ENCODE data around the gene MN1. TPM values are rescaled to one million over a fixed set of nuclear protein-coding genes. Genes with fewer than 3 reads are reported as not detected.

Gene MN1
- total and polyA plus RNA-seq, 2 of the 4 experiments (the other 2 are of a cell fraction): 0.36 to 1.3 TPM

DNA sequence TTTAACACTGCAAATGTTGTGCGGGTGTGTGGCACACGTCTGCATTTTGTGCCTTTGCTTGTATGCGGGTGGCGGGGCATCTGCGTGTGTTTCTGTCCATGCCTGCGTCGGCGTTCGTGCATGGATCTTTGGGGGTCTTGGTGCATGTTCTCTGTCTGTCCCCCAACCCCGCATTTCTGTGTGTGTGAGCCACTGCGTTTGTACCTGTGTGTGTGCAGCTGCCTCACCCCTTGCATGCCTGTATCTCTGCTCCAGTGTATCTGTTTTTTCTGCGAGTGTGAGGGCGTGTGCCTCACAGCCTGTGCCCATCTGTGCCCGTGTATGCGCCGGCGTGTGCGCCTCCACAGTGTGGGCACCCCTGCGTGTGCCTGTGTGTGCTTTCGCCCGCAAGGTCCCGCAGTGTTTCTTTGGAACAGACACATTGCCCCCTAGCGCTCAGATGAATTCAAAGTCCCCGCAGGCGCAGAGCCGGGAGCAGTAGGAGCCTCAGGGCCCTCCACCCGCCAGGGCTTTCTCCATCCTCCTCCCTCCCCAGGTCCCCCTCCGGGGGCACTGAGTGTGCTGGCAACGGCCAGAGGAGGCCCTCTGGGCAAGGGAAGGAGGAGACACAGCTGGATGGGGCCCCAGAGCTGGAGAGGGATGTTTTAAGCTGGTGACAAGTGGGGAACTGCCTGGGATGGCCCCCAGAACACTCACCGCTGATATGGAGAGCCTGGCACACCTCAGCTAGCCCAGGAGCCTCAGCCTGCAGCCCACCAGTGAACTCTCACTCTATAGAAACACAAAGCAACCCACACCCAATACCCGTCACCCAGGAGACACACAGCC, 3.1 kb upstream of the MN1 start:
- no peak overlapping the region for H3K23ac ChIP-seq (ENCODE audit: low read depth, low read length)
- H3K9ac ChIP-seq (ENCODE audit: low read depth, low read length): no peak overlapping the region
- peak overlapping the region; percentile 20; the same call in 1 of the 2 replicates for H3K18ac ChIP-seq (ENCODE audit: low read depth, low read length)
- no TSS peak for BruUV-seq (replicated peaks)
- intact Hi-C loops (cut with micrococcal nuclease): loop anchor here (1.0 to 10.0 kb wide), 8 partner anchors 63 to 1048 kb away; no protein-coding TSS in a partner anchor
- H3K79me1 ChIP-seq (ENCODE audit: low read depth in 1 of 2, low read length in 2 of 2): no peaks in the 10 kb centered on the region; a peak in 2 of 4 replicates
- in situ Hi-C loops (cut with MboI; ENCODE audit: low sequenced_read_pairs): loop anchor here (10.0 kb wide), 1 partner anchor 400 kb away; no protein-coding TSS in a partner anchor
- dilution Hi-C loops (cut with HindIII; ENCODE audit: low sequenced_read_pairs, unreplicated experiment): no loop called here
- H2BK120ac ChIP-seq (ENCODE audit: low read depth, low read length): peak overlapping the region; percentile 75
- H2BK15ac ChIP-seq (ENCODE audit: low read depth, low read length): peak overlapping the region; percentile 60; the same call in 1 of the 3 replicates
- peak; percentile 56 for ATAC-seq (ENCODE audit: low read depth)
- H2BK5ac ChIP-seq (ENCODE audit: low read depth, low read length, poor library complexity, severe bottlenecking): no peak overlapping the region
- H4K20me1 ChIP-seq (ENCODE audit: insufficient read depth, low read length): no peaks in the 10 kb centered on the region; the same call in 1 of the 2 replicates
- no peaks in the 10 kb centered on the region for H3K9me1 ChIP-seq (ENCODE audit: insufficient read depth, low read length)
- no peak overlapping the region for H3K56ac ChIP-seq (ENCODE audit: extremely low read depth, insufficient read depth, low read length)
- peak overlapping the region; percentile 55 for H4K91ac ChIP-seq (ENCODE audit: insufficient read depth, low read depth, low read length)
- ChIA-PET CTCF (interaction anchor here (0.7 kb wide), 1 partner anchor 15 kb away, joined by 3 read pairs; no protein-coding TSS in a partner anchor), POLR2A (ENCODE audit: unreplicated experiment) (no interaction called here)
- no peaks in the 10 kb centered on the region; the same call in 1 of the 2 replicates for H3K36me3 ChIP-seq (ENCODE audit: control insufficient read depth, insufficient read depth, low read length)
- no peak overlapping the region for H3K4me3 ChIP-seq (ENCODE audit: insufficient read depth, low read depth, low read length)
- peak overlapping the region; percentile 86 for H3K4me2 ChIP-seq (ENCODE audit: low read depth, low read length)
- peak overlapping the region; percentile 55 for H2AK9ac ChIP-seq (replicated peaks; ENCODE audit: low read depth, low read length, poor library complexity)
- H3K27ac ChIP-seq (ENCODE audit: insufficient read depth, low read length): no peak overlapping the region
- peak; percentile 29; the same call in 1 of the 2 replicates for TF ChIP-seq BHLHE40 (IDR thresholded peaks at IDR 0.05; ENCODE audit: low read depth, low read length)
- peak; percentile 86 for TF ChIP-seq RAD21 (IDR thresholded peaks at IDR 0.05; ENCODE audit: low read length)
- no peak for TF ChIP-seq CHD1 (IDR thresholded peaks at IDR 0.05; ENCODE audit: low read depth, low read length)
- TF ChIP-seq SMC3 (IDR thresholded peaks at IDR 0.05; ENCODE audit: low read depth, low read length): peak; percentile 75
- TF ChIP-seq, protein P1, sequence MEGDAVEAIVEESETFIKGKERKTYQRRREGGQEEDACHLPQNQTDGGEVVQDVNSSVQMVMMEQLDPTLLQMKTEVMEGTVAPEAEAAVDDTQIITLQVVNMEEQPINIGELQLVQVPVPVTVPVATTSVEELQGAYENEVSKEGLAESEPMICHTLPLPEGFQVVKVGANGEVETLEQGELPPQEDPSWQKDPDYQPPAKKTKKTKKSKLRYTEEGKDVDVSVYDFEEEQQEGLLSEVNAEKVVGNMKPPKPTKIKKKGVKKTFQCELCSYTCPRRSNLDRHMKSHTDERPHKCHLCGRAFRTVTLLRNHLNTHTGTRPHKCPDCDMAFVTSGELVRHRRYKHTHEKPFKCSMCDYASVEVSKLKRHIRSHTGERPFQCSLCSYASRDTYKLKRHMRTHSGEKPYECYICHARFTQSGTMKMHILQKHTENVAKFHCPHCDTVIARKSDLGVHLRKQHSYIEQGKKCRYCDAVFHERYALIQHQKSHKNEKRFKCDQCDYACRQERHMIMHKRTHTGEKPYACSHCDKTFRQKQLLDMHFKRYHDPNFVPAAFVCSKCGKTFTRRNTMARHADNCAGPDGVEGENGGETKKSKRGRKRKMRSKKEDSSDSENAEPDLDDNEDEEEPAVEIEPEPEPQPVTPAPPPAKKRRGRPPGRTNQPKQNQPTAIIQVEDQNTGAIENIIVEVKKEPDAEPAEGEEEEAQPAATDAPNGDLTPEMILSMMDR (conservative IDR thresholded peaks at IDR 0.05; ENCODE audit: low read depth, low read length): peak; percentile 75
- peak overlapping the region; percentile 78 for H2AFZ ChIP-seq (replicated peaks; ENCODE audit: low read length, poor library complexity)
- H2BK20ac ChIP-seq (ENCODE audit: low read depth, low read length): peak overlapping the region; percentile 61; the same call in 1 of the 2 replicates
- DNase-seq: peak; percentile 64
- peak overlapping the region; percentile 71; the same call in 1 of the 2 replicates for H2AK5ac ChIP-seq (ENCODE audit: low read depth, low read length)
- no peaks in the 10 kb centered on the region for H3K9me3 ChIP-seq (ENCODE audit: control insufficient read depth, insufficient read depth, low read length)
- no peak overlapping the region for H3K14ac ChIP-seq (replicated peaks; ENCODE audit: low read depth, low read length)
- H3K4ac ChIP-seq (ENCODE audit: low read depth, low read length): peak overlapping the region; percentile 64
- no peaks in the 10 kb centered on the region; the same call in 1 of the 2 replicates for H3K27me3 ChIP-seq (ENCODE audit: control insufficient read depth, insufficient read depth, low read length)
- H3K4me1 ChIP-seq (ENCODE audit: control insufficient read depth, insufficient read depth, low read length): peaks cover 8% of the 10 kb centered on the region
- 17% methylated on average over 16 of the region's 31 CpGs; no CpG with 5 or more reads in 1 of the 2 experiments for WGBS, 2 experiments (ENCODE audit: extremely low coverage in 2 of 2, insufficient read length in 1 of 2)
- H4K8ac ChIP-seq (ENCODE audit: low read depth in 2 of 2, low read length in 2 of 2): peak overlapping the region in 1 of 2 experiments; percentile 42; a peak in 2 of 4 replicates
- H4K5ac ChIP-seq (ENCODE audit: low read depth, low read length): peak overlapping the region; percentile 65; the same call in 1 of the 2 replicates
